OCI-LY3 (cell line): ENCODE results near the gene CACNA1C.

ENCODE experiments used
- H2AFZ ChIP-seq: fragments of 200-600, 300-600 bp; shearing (Covaris generic); 2 replicates; pipeline ENCODE4 v1.6.0; 2014; ENCODE audit warnings: antibody characterized with exemption, low read depth, low read length
- H3K27ac ChIP-seq: fragments of 200-600, 300-600 bp; sonication (generic); 2 replicates; pipeline ENCODE4 v1.5.1; 2014; ENCODE audit warnings: mild to moderate bottlenecking, low read length, moderate library complexity, mixed read lengths
- H3K27me3 ChIP-seq: fragments of 200-600, 300-600 bp; sonication (generic); 2 replicates; pipeline ENCODE4 v1.6.1; 2014; ENCODE audit warnings: low read depth, low read length, mixed read lengths
- H3K36me3 ChIP-seq: fragments of 200-600, 300-600 bp; sonication (generic); replicated peaks from 2 replicates; pipeline ENCODE3; 2014; ENCODE audit warnings: low read depth, low read length, mixed read lengths
- H3K4me1 ChIP-seq: fragments of 300-600, 200-600 bp; sonication (generic); 2 replicates; pipeline ENCODE4 v1.6.1; 2014; ENCODE audit warnings: low read length, mixed read lengths
- H3K4me2 ChIP-seq: fragments of 200-600, 300-600 bp; sonication (generic); 2 replicates; pipeline ENCODE4 v1.6.1; 2014; ENCODE audit warnings: low read length, mixed read lengths
- H3K4me3 ChIP-seq: fragments of 300-600, 200-600 bp; sonication (generic); 2 replicates; pipeline ENCODE4 v1.5.1; 2014; ENCODE audit warnings: antibody characterized with exemption, mild to moderate bottlenecking, low read length, moderate library complexity
- H3K79me2 ChIP-seq: fragments of 300-600, 200-600 bp; shearing (Covaris generic); 2 replicates; pipeline ENCODE4 v1.6.1; 2014; ENCODE audit warnings: mild to moderate bottlenecking, low read length, mixed read lengths
- H3K9ac ChIP-seq: fragments of 300-600, 200-600 bp; shearing (Covaris generic); 2 replicates; pipeline ENCODE4 v1.6.0; 2014; ENCODE audit warnings: mild to moderate bottlenecking, low read length, moderate library complexity
- H3K9me3 ChIP-seq: fragments of 200-600, 300-600 bp; shearing (Covaris generic); 2 replicates; pipeline ENCODE4 v1.6.1; 2014; ENCODE audit warnings: low read length, mixed read lengths; ENCODE audit not compliant: insufficient read depth
- H4K20me1 ChIP-seq: fragments of 200-600, 300-600 bp; sonication (generic); 2 replicates; pipeline ENCODE4 v1.6.1; 2016; ENCODE audit warnings: low read length, mixed read lengths; ENCODE audit not compliant: insufficient read depth
- EZH2phosphoT487 ChIP-seq: fragments of 200-600 bp; shearing (Covaris generic); IDR thresholded peaks from 2 replicates; pipeline ENCODE4 v1.6.1; 2018; ENCODE audit warnings: antibody characterized with exemption, mixed run types, low read depth
- TF ChIP-seq, protein P1 (sequence below): fragments of 200-600, 300-600 bp; sonication (generic); IDR thresholded peaks from 2 replicates; pipeline ENCODE4 v1.5.1; 2014; ENCODE audit warnings: antibody characterized with exemption, low read length, low read depth

The CACNA1C gene

DNA sequence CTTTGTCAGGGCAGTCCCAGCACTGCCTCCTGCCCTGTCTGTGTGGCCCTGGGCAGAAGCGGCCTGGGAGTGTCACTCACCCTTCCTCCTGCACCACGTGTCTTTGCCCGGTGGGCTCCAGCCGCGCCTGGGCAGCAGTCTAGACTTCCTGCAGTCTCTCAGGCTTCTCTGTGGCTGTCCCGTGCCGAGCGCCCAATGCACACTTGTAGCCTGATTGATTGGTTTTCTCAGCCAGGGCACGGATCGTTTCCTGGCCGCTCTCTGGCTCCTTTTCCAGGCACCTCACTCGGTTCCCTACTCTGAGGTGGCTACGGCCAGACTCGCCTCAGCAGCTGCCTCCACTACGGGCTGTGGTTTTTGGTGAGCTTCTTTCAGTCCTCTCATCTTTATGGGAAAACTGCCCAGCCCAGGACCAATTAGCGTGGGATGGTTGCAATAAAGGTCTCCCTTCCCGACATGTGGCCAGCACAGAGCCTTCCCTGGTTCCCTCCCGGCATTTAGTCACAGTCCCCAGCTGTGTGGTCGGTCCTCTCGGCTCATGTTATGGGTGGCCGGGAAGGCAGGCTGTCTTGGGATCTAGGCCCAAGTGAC is 133.1 kb downstream of the CACNA1C start:
- H3K9me3 ChIP-seq: no peaks in the 10 kb centered on the region
- H3K27ac ChIP-seq: no peak overlapping the region
- H3K4me3 ChIP-seq: no peak overlapping the region
- no peak overlapping the region for H3K9ac ChIP-seq
- no peak overlapping the region for H2AFZ ChIP-seq
- no peaks in the 10 kb centered on the region for H3K4me1 ChIP-seq
- no peaks in the 10 kb centered on the region for H3K36me3 ChIP-seq
- H3K79me2 ChIP-seq: no peaks in the 10 kb centered on the region
- no peak overlapping the region for H3K4me2 ChIP-seq
- no peaks in the 10 kb centered on the region for H4K20me1 ChIP-seq
- TF ChIP-seq EZH2phosphoT487: no peak
- TF ChIP-seq, protein P1, sequence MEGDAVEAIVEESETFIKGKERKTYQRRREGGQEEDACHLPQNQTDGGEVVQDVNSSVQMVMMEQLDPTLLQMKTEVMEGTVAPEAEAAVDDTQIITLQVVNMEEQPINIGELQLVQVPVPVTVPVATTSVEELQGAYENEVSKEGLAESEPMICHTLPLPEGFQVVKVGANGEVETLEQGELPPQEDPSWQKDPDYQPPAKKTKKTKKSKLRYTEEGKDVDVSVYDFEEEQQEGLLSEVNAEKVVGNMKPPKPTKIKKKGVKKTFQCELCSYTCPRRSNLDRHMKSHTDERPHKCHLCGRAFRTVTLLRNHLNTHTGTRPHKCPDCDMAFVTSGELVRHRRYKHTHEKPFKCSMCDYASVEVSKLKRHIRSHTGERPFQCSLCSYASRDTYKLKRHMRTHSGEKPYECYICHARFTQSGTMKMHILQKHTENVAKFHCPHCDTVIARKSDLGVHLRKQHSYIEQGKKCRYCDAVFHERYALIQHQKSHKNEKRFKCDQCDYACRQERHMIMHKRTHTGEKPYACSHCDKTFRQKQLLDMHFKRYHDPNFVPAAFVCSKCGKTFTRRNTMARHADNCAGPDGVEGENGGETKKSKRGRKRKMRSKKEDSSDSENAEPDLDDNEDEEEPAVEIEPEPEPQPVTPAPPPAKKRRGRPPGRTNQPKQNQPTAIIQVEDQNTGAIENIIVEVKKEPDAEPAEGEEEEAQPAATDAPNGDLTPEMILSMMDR: no peak
- H3K27me3 ChIP-seq: no peaks in the 10 kb centered on the region; the same call in 1 of the 2 replicates

DNA sequence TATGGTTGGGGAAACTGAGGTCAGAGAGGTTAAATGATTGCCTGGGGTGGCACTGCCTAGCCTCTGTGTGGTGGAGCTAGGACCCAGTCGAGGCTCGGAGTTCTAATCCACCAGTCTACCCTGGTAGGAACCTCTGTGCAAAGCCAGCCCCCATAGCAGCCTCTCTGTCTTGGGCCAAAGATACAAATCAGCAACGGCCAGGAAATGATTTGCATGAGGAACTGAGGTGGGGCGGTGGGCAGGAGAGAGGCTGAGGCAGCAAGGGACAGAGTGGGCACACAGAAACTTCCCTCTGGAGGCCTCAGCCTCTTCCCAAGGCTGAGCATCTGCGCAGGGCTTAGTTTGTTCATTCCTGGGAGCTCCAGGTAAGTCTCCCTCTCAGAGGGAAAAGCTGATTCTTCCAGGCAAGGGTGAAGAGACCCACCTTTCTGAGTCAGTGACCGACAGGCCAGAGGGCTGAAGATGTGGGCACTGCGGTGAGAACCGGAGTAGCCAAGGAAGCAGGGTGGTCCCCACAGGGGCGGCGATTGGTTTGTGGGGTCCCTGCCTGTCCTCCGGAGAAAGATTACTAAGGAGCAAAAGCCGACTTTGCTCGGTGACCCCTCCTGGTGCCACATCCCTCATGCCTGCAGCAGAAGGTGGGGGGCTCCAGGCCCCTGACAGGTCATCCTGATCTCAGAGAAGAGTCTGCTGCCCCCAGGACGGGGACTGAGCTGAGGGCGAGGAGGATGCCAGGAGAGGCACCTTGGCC is 134.6 kb downstream of the CACNA1C start:
- Histone ChIP-seq H3K9ac (no peak overlapping the region), H3K79me2 (no peaks in the 10 kb centered on the region), H3K36me3 (no peaks in the 10 kb centered on the region), H3K4me3 (no peak overlapping the region), H3K4me2 (no peak overlapping the region), H3K27me3 (no peaks in the 10 kb centered on the region), H4K20me1 (no peaks in the 10 kb centered on the region), H2AFZ (no peak overlapping the region), H3K9me3 (no peaks in the 10 kb centered on the region), H3K4me1 (no peaks in the 10 kb centered on the region), H3K27ac (no peak overlapping the region)
- TF ChIP-seq, protein P1: no peak
- TF ChIP-seq EZH2phosphoT487: no peak

DNA sequence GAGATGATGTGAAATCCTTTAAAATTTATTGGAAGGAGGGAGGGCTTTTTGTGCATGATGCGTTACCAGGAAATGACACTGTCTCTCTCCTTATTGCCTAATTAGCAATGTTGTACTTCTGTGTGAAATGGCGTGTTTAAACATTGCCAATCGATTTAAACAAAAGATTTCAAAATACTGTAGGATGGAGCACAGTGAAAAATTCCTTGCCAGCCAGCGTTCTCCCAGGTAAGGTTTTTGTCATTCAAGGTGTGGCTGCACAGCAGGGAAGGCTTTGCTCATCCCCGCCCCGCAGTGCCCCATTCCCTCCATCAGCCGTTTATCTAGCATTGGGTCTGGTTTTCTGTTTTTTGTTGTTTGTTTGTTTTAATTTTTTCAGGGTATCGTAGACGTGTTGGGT is 137.3 kb downstream of the CACNA1C start:
- no peaks in the 10 kb centered on the region for H4K20me1 ChIP-seq
- H3K9me3 ChIP-seq: no peaks in the 10 kb centered on the region
- H3K79me2 ChIP-seq: no peaks in the 10 kb centered on the region
- H3K4me2 ChIP-seq: no peak overlapping the region
- H2AFZ ChIP-seq: no peak overlapping the region
- H3K9ac ChIP-seq: no peak overlapping the region
- H3K36me3 ChIP-seq: no peaks in the 10 kb centered on the region
- H3K27ac ChIP-seq: no peak overlapping the region
- H3K27me3 ChIP-seq: no peaks in the 10 kb centered on the region
- no peaks in the 10 kb centered on the region for H3K4me1 ChIP-seq
- no peak overlapping the region for H3K4me3 ChIP-seq
- TF ChIP-seq, protein P1: no peak
- TF ChIP-seq EZH2phosphoT487: no peak

DNA sequence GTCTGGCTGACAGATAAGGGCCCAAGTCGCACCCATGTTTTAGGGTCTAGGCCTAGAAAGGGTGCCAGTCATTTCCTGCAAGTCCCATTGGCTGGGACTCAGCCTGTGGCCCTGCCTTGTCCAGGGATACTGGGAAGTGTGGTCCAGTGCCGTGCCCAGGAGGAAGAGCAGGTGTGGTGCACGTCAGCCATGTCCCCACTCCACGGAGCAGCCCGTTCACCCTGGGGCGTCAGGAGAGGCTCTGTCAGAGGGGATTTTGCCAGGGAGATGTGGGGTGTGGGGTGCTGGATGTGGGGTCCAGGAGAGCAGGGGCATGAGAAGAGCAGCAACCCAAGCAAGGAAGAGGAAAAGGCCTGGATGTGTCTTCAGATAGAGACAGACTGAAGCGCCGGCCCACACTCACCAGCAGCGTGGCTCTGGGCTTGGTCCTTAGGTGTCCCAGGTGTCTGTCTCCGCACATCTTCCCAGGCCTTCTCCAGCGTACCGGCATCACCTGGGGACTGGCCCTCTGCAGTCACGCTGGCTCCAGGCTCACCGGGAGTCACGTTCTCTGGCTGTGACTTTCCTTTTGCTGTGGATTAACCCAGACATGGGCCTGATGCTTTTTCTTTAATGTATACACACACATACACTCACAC is 138.2 kb downstream of the CACNA1C start:
- H3K4me2 ChIP-seq: no peak overlapping the region
- H3K27me3 ChIP-seq: no peaks in the 10 kb centered on the region
- no peaks in the 10 kb centered on the region for H3K79me2 ChIP-seq
- H3K27ac ChIP-seq: no peak overlapping the region
- no peaks in the 10 kb centered on the region for H3K4me1 ChIP-seq
- no peaks in the 10 kb centered on the region for H3K9me3 ChIP-seq
- TF ChIP-seq, protein P1: no peak
- TF ChIP-seq EZH2phosphoT487: no peak
- no peak overlapping the region for H3K9ac ChIP-seq
- no peak overlapping the region for H3K4me3 ChIP-seq
- no peak overlapping the region for H2AFZ ChIP-seq
- H4K20me1 ChIP-seq: no peaks in the 10 kb centered on the region
- H3K36me3 ChIP-seq: no peaks in the 10 kb centered on the region
